ENCODE data around the gene PLD5. TPM values are rescaled to one million over a fixed set of nuclear protein-coding genes. Genes with fewer than 3 reads are reported as not detected.

The PLD5 gene
- total and polyA plus RNA-seq, 2 donors (not counting 3 experiments of a cell fraction or from before 2014, with no cell fraction given): not detected

- FAIRE-seq: no peak
- no peaks in the 10 kb centered on the region for H3K36me3 ChIP-seq (ENCODE audit: control insufficient read depth in 2 of 2, extremely low read depth in 1 of 2, insufficient read depth in 2 of 2, low read length in 2 of 2)
- H3K9me3 ChIP-seq (replicated peaks; ENCODE audit: control insufficient read depth, insufficient read depth, low read length): no peaks in the 10 kb centered on the region
- H4K20me1 ChIP-seq (replicated peaks; ENCODE audit: control insufficient read depth, extremely low read depth, insufficient read depth, low read length): no peaks in the 10 kb centered on the region
- H3K4me3 ChIP-seq (replicated peaks in 1 of 3; ENCODE audit: insufficient read depth in 1 of 3, low read depth in 1 of 3, low read length in 3 of 3): no peak overlapping the region
- H2AFZ ChIP-seq (ENCODE audit: low read depth, low read length): no peak overlapping the region
- no peak overlapping the region for H3K9ac ChIP-seq (replicated peaks; ENCODE audit: extremely low read depth, insufficient read depth, low read length)
- dilution Hi-C loops (cut with MboI; ENCODE audit: extremely low pct_ligation_motif_present, low sequenced_read_pairs): no loop called here
- no peaks in the 10 kb centered on the region for H3K27me3 ChIP-seq (ENCODE audit: control insufficient read depth in 2 of 2, insufficient read depth in 2 of 2, low read length in 2 of 2)
- TF ChIP-seq GATA2 (IDR thresholded peaks at IDR 0.05; ENCODE audit: insufficient read depth, insufficient read length, low read depth, low read length): no peak
- no peak for TF ChIP-seq JUN (IDR thresholded peaks at IDR 0.05; ENCODE audit: borderline replicate concordance, insufficient read depth, insufficient read length, low read depth)
- TF ChIP-seq EZH2 (IDR thresholded peaks at IDR 0.05; ENCODE audit: borderline replicate concordance, low read depth, low read length, severe bottlenecking): no peak
- TF ChIP-seq FOS (IDR thresholded peaks at IDR 0.05; ENCODE audit: borderline replicate concordance, insufficient read depth, low read length): no peak
- no peak for TF ChIP-seq MAX (IDR thresholded peaks at IDR 0.05; ENCODE audit: insufficient read depth, insufficient read length)
- TF ChIP-seq CTCF (IDR thresholded peaks at IDR 0.05; ENCODE audit: extremely low read depth in 1 of 2, insufficient read depth in 1 of 2, low read depth in 1 of 2, low read length in 2 of 2): no peak
- no peak for TF ChIP-seq POLR2AphosphoS5 (IDR thresholded peaks at IDR 0.05; ENCODE audit: insufficient read depth, low read depth, low read length)
- no peaks in the 10 kb centered on the region for H3K4me1 ChIP-seq (ENCODE audit: control insufficient read depth, extremely low read depth, insufficient read depth, low read length)
- no peaks in the 10 kb centered on the region for H3K9me1 ChIP-seq (replicated peaks; ENCODE audit: control insufficient read depth, extremely low read depth, insufficient read depth, low read length)
- no TSS peak for BruUV-seq (replicated peaks)
- H3K4me2 ChIP-seq (ENCODE audit: insufficient read depth, low read length): no peak overlapping the region
- no peak overlapping the region for H3K27ac ChIP-seq (ENCODE audit: insufficient read depth, low read depth, low read length)
- no peak for DNase-seq (ENCODE audit: low read depth, low spot score)
- POLR2A ChIA-PET: no interaction called here
- no peaks in the 10 kb centered on the region for H3K79me2 ChIP-seq (ENCODE audit: control insufficient read depth, insufficient read depth, low read length)
- CTCF ChIA-PET: no interaction called here
- intact Hi-C loops (cut with micrococcal nuclease): loop anchor here (5.0 to 10.0 kb wide), 3 partner anchors 552 to 1845 kb away; no protein-coding TSS in a partner anchor
These were observed 74.8 kb downstream of the PLD5 start for GRCh38 chr1:242449661-242450060.

Measured in endothelial cell of umbilical vein (primary cell).